K562 (cell line): ENCODE data around the gene CSNK1G1. TPM values are rescaled to one million over a fixed set of nuclear protein-coding genes. Genes with fewer than 3 reads are reported as not detected.

ENCODE experiments used
- ATAC-seq: fragments of 200-7000 bp; cut with Tn5 transposase; 3 replicates; pipeline ENCODE4 v1.9.1; 2020; ENCODE audit warnings: moderate library complexity
- BruUV-seq: library from RNA; stranded (reverse); fragments of 400-500 nt; replicated peaks from 2 replicates; lab custom pipeline; 2021; lab: Mats Ljungman, UMichigan
- CTCF ChIA-PET: fragments of 300-600 bp; formaldehyde crosslinking; extraction: SDS; loops from one replicate; lab custom pipeline; 2021; ENCODE audit warnings: low intra/inter-chr PET ratio; lab: Yijun Ruan, JAX
- POLR2A ChIA-PET: fragments of 300-600, 350-650 bp; sonication (Branson Sonifier 250); formaldehyde crosslinking; extraction: SDS; loops from one replicate; lab custom pipeline; 2021; ENCODE audit warnings: antibody characterized with exemption, inconsistent platforms; lab: Yijun Ruan, JAX
- DNase-seq, 4 experiments: peaks; one replicate each; pipeline versions ENCODE4 v3.0.0 to v3.0.0-alpha.2; 2011 to 2018; ENCODE audit warnings: low spot score in 3 of 4, mixed read lengths in 3 of 4; ENCODE audit errors: extremely low read depth in 1 of 4
- FAIRE-seq: peaks from 2 replicates; lab custom pipeline; 2011; peaks lifted over from hg19 to GRCh38; lab: Jason Lieb, UNC
- H2AFZ ChIP-seq: 2 replicates; pipeline ENCODE4 v1.6.0; 2011; ENCODE audit warnings: low read depth, low read length, control low read depth, inconsistent platforms
- H3K27ac ChIP-seq: fragments of 200-600 bp; 3 replicates; pipeline ENCODE4 v1.8.0; 2011; ENCODE audit warnings: low read depth, mild to moderate bottlenecking, control low read depth, inconsistent platforms, low read length, moderate library complexity, mixed read lengths; ENCODE audit errors: extremely low read depth
- H3K27me3 ChIP-seq, 2 experiments: fragments of 300-600 bp in 1 of 2; 2 replicates in 1 of 2; 3 replicates in 1 of 2; pipeline versions ENCODE4 v1.6.0 to v1.8.0; 2011; ENCODE audit warnings: inconsistent platforms in 2 of 2, low read length in 2 of 2, mild to moderate bottlenecking in 1 of 2, mixed read lengths in 1 of 2, moderate library complexity in 1 of 2; ENCODE audit not compliant: control insufficient read depth in 2 of 2, insufficient read depth in 2 of 2
- H3K36me3 ChIP-seq: fragments of 300-600 bp; 3 replicates; pipeline ENCODE4 v1.8.0; 2011; ENCODE audit warnings: mild to moderate bottlenecking, low read length, inconsistent platforms; ENCODE audit not compliant: control insufficient read depth, insufficient read depth
- H3K4me1 ChIP-seq, 2 experiments: fragments of 200-600 bp in 1 of 2; replicated peaks in 1 of 2; 2 replicates in 1 of 2; 3 replicates in 1 of 2; pipeline versions ENCODE4 v1.5.1 to v1.8.0; 2011; ENCODE audit warnings: inconsistent platforms in 2 of 2, low read length in 2 of 2, mild to moderate bottlenecking in 1 of 2, mixed read lengths in 1 of 2, moderate library complexity in 1 of 2; ENCODE audit not compliant: control insufficient read depth in 2 of 2, insufficient read depth in 2 of 2
- H3K4me2 ChIP-seq: 2 replicates; pipeline ENCODE4 v1.6.1; 2011; ENCODE audit warnings: low read length, control low read depth, inconsistent platforms, mixed read lengths; ENCODE audit not compliant: insufficient read depth
- H3K4me3 ChIP-seq: fragments of 200-600 bp; sonication (generic), shearing (Covaris generic); 2 replicates; pipeline ENCODE4 v1.5.1; 2016; ENCODE audit warnings: control low read depth, inconsistent platforms
- H3K79me2 ChIP-seq: fragments of 200-600 bp; 3 replicates; pipeline ENCODE4 v1.8.0; 2011; ENCODE audit warnings: low read length, inconsistent platforms; ENCODE audit not compliant: control insufficient read depth, insufficient read depth
- H3K9ac ChIP-seq, 2 experiments: 2 replicates each; pipeline versions ENCODE4 v1.6.0 to v1.6.1; 2011; ENCODE audit warnings: low read depth in 2 of 2, low read length in 2 of 2, control low read depth in 1 of 2, inconsistent platforms in 1 of 2, mild to moderate bottlenecking in 1 of 2, mixed read lengths in 1 of 2; ENCODE audit not compliant: insufficient read depth in 1 of 2
- H3K9me1 ChIP-seq: one replicate; pipeline ENCODE4 v1.6.0; 2011; ENCODE audit warnings: inconsistent platforms, mild to moderate bottlenecking, low read length, moderate library complexity; ENCODE audit not compliant: control insufficient read depth, insufficient read depth
- H3K9me3 ChIP-seq: replicated peaks from 2 replicates; pipeline ENCODE4 v1.5.1; 2011; ENCODE audit warnings: low read depth, low read length, inconsistent platforms; ENCODE audit not compliant: control insufficient read depth, insufficient read depth
- H4K20me1 ChIP-seq: replicated peaks from 2 replicates; pipeline ENCODE4 v1.6.1; 2011; ENCODE audit warnings: low read length, inconsistent platforms, mixed read lengths; ENCODE audit not compliant: control insufficient read depth, insufficient read depth
- CBFA2T2 ChIP-seq: fragments of 450-650 bp; conservative IDR thresholded peaks from 2 replicates; pipeline ENCODE4 v1.6.1; 2017; ENCODE audit warnings: mild to moderate bottlenecking
- WGBS: fragments of 100-300 bp; shearing (Covaris generic); methylation state at CpG from one replicate; pipeline ENCODE4 v1.1.6; 2016; ENCODE audit warnings: low coverage, mixed read lengths; ENCODE audit not compliant: insufficient coverage; ENCODE audit errors: missing lambda C conversion rate; 5-methylcytosine and 5-hydroxymethylcytosine counted together
- in situ Hi-C: fragments of 300-500 bp; cut with MboI; formaldehyde crosslinking; loops from 4 replicates; pipeline ENCODE4 v1.15.0; 2018; ENCODE audit warnings: inconsistent platforms, mixed read lengths
- intact Hi-C: fragments of 100-400 bp; cut with micrococcal nuclease; formaldehyde crosslinking; loops from 2 replicates; pipeline ENCODE4 v1.14.2; 2022
- polyA plus RNA-seq, 8 experiments: library from polyadenylated mRNA; depleted of rRNA in 4 of 8; stranded (reverse) in 5 of 8; unstranded in 3 of 8; fragments of >200 nt; fragmentation: Nextera tagmentation in 2 of 8; fragmentation: Illumina TruSeq in 1 of 8; extraction: Ambion mirVana in 2 of 8; extraction: Trizol in 1 of 8; gene quantifications; 2 replicates each; pipeline versions ENCODE4 v1.2.1 to v1.2.3, GENCODE V29; 2011 to 2014; ENCODE audit warnings: inconsistent platforms in 1 of 8, missing spikeins in 1 of 8
- total RNA-seq, 7 experiments: library from RNA; depleted of rRNA in 6 of 7; stranded (reverse); fragments of >200 nt in 6 of 7; fragmentation: Illumina TruSeq in 2 of 7; extraction: Trizol in 2 of 7; gene quantifications; 2 replicates each; pipeline versions ENCODE4 v1.2.1 to v1.2.3, GENCODE V29; 2011 to 2021; ENCODE audit warnings: low replicate concordance in 1 of 7
- TF ChIP-seq, protein P1 (sequence below): fragments of 250-450 bp; sonication (Bioruptor Pico); IDR thresholded peaks from 2 replicates; pipeline ENCODE4 v1.5.0; 2021

The CSNK1G1 gene
- total and polyA plus RNA-seq, 9 of the 15 experiments (the other 6 are each of a cell fraction or from before 2014, with no cell fraction given), result 4.5 to 18.5 (median 9.5) TPM

DNA sequence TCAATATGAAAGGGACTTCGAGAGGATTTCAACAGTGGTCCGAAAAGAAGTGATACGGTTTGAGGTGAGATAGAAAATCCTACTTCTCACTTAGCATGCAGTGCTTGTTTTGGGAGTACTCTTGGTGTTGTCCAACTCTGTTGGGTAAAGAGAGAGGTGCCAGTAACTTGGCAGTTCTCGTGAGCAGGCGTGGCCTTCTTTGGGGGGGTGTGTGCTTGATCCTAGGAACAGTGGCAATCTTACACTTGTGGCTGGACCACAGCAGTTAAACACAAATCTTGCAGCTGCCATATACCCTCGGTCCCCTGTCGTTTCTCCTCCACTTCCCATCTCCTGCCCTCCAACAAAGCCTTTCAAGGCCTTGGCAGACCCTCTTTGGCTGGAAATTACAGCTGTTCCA, 219.6 kb downstream of the CSNK1G1 start:
- no peak for TF ChIP-seq CBFA2T2
- Histone ChIP-seq H3K36me3 (peaks cover 70% of the 10 kb centered on the region), H3K27me3 (no peaks in the 10 kb centered on the region), H3K9ac (no peak overlapping the region), H4K20me1 (peaks cover 7% of the 10 kb centered on the region; the same call in 1 of the 2 replicates), H3K9me1 (no peaks in the 10 kb centered on the region), H2AFZ (no peak overlapping the region), H3K4me2 (no peak overlapping the region), H3K9me3 (no peaks in the 10 kb centered on the region), H3K27ac (no peak overlapping the region), H3K4me3 (no peak overlapping the region), H3K4me1 (peaks cover 0 to 9% of the 10 kb centered on the region in 2 experiments; a peak in 3 of 5 replicates), H3K79me2 (no peaks in the 10 kb centered on the region)
- CTCF ChIA-PET, result no interaction called here
- DNase-seq (no peak), ATAC-seq (no peak), FAIRE-seq (no peak)
- no TSS peak for BruUV-seq
- in situ Hi-C loops (no loop called here), intact Hi-C loops (no loop called here)
- WGBS, result 92% methylated on average over 7 of the region's 7 CpGs
- POLR2A ChIA-PET, result no interaction called here

DNA sequence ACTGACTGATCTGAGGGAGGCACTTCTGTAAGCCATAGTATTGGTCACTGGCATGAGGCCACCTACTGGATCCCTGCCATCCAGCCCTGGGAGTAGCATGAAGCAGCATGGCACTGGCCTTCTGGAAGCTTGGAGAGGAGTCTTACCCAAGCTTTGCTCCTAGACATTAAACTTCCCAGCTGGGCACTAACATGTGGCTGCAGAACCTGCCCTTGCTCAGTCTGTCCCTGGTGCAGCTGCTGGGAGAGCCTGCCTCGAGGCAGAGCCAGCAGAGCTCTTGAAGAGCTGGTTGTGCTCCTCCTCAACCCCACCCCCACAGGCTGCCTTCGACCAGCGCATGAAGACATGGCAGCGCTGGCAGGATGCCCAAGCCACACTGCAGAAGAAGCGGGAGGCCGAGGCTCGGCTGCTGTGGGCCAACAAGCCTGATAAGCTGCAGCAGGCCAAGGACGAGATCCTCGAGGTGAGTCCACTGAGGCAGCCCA, 221.6 kb downstream of the CSNK1G1 start:
- intact Hi-C loops, result no loop called here
- peaks cover 0 to 9% of the 10 kb centered on the region in 2 experiments; a peak in 3 of 5 replicates for H3K4me1 ChIP-seq
- H3K9me1 ChIP-seq, result no peaks in the 10 kb centered on the region
- CTCF ChIA-PET, result no interaction called here
- FAIRE-seq, result no peak
- POLR2A ChIA-PET, result interaction anchor here (0.6 to 5.9 kb wide), 3 partner anchors 10 to 19 kb away, joined by 3 to 34 read pairs (median 3); no protein-coding TSS in a partner anchor
- H3K4me3 ChIP-seq, result no peak overlapping the region
- no peaks in the 10 kb centered on the region for H3K9me3 ChIP-seq
- no TSS peak for BruUV-seq
- no peak overlapping the region for H3K27ac ChIP-seq
- no peaks in the 10 kb centered on the region for H3K27me3 ChIP-seq
- ATAC-seq, result no peak
- no peak overlapping the region for H3K4me2 ChIP-seq
- WGBS, result 94% methylated on average over 9 of the region's 9 CpGs
- peak overlapping the region in 1 of 2 experiments; percentile 19; a peak in 1 of 4 replicates for H3K9ac ChIP-seq
- no peak overlapping the region for H2AFZ ChIP-seq
- TF ChIP-seq, protein P1, sequence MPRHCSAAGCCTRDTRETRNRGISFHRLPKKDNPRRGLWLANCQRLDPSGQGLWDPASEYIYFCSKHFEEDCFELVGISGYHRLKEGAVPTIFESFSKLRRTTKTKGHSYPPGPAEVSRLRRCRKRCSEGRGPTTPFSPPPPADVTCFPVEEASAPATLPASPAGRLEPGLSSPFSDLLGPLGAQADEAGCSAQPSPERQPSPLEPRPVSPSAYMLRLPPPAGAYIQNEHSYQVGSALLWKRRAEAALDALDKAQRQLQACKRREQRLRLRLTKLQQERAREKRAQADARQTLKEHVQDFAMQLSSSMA (CRISPR knock-in tag), result no peak
- TF ChIP-seq, all 486 proteins: peak for 0
- Histone ChIP-seq H3K36me3 (peaks cover 85% of the 10 kb centered on the region), H4K20me1 (peaks cover 3% of the 10 kb centered on the region; the same call in 1 of the 2 replicates), H3K79me2 (no peaks in the 10 kb centered on the region)
- DNase-seq, result no peak
- in situ Hi-C loops, result no loop called here
